Heart left ventricle (tissue), 13 donors: ENCODE measurements around the gene DSCAM.

Experiments used
- POLR2A ChIP-seq, 2 donors: fragments of 450-650 bp; IDR thresholded peaks; one replicate each; pipeline ENCODE4 v1.6.1; 2017; ENCODE audit warnings: antibody characterized with exemption in 2 of 2, mild to moderate bottlenecking in 2 of 2, moderate library complexity in 2 of 2
- TF ChIP-seq, protein P1 (sequence below), 12 donors: fragments of 200-600 bp; sonication (generic) in 4 of 12; IDR thresholded peaks; one replicate each; pipeline versions ENCODE4 v1.5.0 to v1.8.0; 2018 to 2022; ENCODE audit warnings: antibody characterized with exemption in 12 of 12, mild to moderate bottlenecking in 5 of 12
- donor health status: ischemic (EF 13 %, LVEDD 7.1; RV severe dilation, severe dysfunction).
- donor health status: DM: no; HTN: yes; CAD: no.
- donor health status: DM: no; HTN: no; CAD: no.
- donor health status: ischemic (EF 25% LVEDD 6.9; RV normal size, moderate dysfunction).
- donor health status: ischemic (EF 25% LVEDD 5.7; RV mildly dilated, moderate dysfunction).
- donor health status: ischemic (EF 35%, LVEDD 5.7; RV mildly dilated, moderate dysfunction).
- donor health status: nonischemic (EF 11% LVEDD 7.7; RV severe dilation, severe dysfunction).
- donor health status: DM: yes; HTN: yes; CAD: no.
- donor health status: PGD.
- donor health status: ischemic (EF 29% LVEDD 5.4; RV normal size, mild dysfunction).
- donor health status: nonischemic (EF 23%, LVEDD 6.1; RV moderate dilation, normal function).

DNA sequence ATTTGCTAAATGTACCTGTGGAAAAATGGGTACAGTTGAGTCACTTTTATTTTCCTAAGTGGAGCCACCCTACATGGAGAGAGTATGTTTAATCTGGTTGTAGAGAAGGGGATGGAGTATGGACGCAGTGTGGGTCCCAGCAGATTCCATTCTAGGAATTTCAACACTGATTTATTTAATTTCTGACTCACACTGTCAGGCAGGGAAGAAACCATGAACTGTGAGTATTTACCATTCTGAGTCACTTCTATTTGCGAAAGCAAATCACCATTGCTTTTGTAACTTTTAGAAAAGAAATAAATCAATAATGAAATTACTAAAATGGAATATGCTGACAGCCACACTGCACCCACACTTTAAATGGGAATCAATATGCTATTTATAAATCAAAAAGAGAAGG is 339.0 kb downstream of the DSCAM start:
- TF ChIP-seq, protein P1, sequence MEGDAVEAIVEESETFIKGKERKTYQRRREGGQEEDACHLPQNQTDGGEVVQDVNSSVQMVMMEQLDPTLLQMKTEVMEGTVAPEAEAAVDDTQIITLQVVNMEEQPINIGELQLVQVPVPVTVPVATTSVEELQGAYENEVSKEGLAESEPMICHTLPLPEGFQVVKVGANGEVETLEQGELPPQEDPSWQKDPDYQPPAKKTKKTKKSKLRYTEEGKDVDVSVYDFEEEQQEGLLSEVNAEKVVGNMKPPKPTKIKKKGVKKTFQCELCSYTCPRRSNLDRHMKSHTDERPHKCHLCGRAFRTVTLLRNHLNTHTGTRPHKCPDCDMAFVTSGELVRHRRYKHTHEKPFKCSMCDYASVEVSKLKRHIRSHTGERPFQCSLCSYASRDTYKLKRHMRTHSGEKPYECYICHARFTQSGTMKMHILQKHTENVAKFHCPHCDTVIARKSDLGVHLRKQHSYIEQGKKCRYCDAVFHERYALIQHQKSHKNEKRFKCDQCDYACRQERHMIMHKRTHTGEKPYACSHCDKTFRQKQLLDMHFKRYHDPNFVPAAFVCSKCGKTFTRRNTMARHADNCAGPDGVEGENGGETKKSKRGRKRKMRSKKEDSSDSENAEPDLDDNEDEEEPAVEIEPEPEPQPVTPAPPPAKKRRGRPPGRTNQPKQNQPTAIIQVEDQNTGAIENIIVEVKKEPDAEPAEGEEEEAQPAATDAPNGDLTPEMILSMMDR (IDR thresholded peaks at IDR 0.05), result no peak
- TF ChIP-seq POLR2A (IDR thresholded peaks at IDR 0.05), result no peak
